Endodermal cell (in vitro differentiated cells): Measurements from ENCODE around the gene GPS1. TPM values are rescaled to one million over a fixed set of nuclear protein-coding genes. Genes with fewer than 3 reads are reported as not detected.

Source experiments
- DNase-seq: peaks from one replicate; pipeline ENCODE4 v3.0.0-alpha.2; 2017
- H3K27ac ChIP-seq: 2 replicates; pipeline ENCODE4 v1.5.1; 2013; ENCODE audit warnings: mild to moderate bottlenecking, low read depth, low read length, moderate library complexity
- H3K27me3 ChIP-seq: 2 replicates; pipeline ENCODE4 v1.6.1; 2013; ENCODE audit warnings: mild to moderate bottlenecking, low read length, moderate library complexity; ENCODE audit not compliant: insufficient read depth, control insufficient read depth, poor library complexity, severe bottlenecking
- H3K36me3 ChIP-seq: 2 replicates; pipeline ENCODE4 v1.7.0; 2013; ENCODE audit warnings: mild to moderate bottlenecking, low read length, moderate library complexity; ENCODE audit not compliant: control insufficient read depth, insufficient read depth
- H3K4me1 ChIP-seq: one replicate; pipeline ENCODE4 v1.7.0; 2013; ENCODE audit warnings: low read length; ENCODE audit not compliant: control insufficient read depth, insufficient read depth
- H3K4me3 ChIP-seq: 2 replicates; pipeline ENCODE4 v1.5.1; 2013; ENCODE audit warnings: mild to moderate bottlenecking, low read length, moderate library complexity
- H3K9ac ChIP-seq: 2 replicates; pipeline ENCODE4 v1.6.1; 2013; ENCODE audit warnings: mild to moderate bottlenecking, low read length, moderate library complexity; ENCODE audit not compliant: poor library complexity, severe bottlenecking; ENCODE audit errors: extremely low read depth
- H3K9me3 ChIP-seq: 2 replicates; pipeline ENCODE4 v1.6.1; 2013; ENCODE audit warnings: mild to moderate bottlenecking, low read length, moderate library complexity; ENCODE audit not compliant: control insufficient read depth
- H3K27ac Mint-ChIP-seq: 2 replicates; pipeline ENCODE4 v1.8.0; 2020; ENCODE audit warnings: mixed read lengths
- H3K27me3 Mint-ChIP-seq: 2 replicates; pipeline ENCODE4 v1.8.0; 2021; ENCODE audit warnings: mild to moderate bottlenecking, mixed read lengths; ENCODE audit not compliant: insufficient read depth
- H3K36me3 Mint-ChIP-seq: 2 replicates; pipeline ENCODE4 v1.8.0; 2020; ENCODE audit warnings: low read depth, mixed read lengths
- H3K4me1 Mint-ChIP-seq: 2 replicates; pipeline ENCODE4 v1.8.0; 2020; ENCODE audit warnings: mixed read lengths
- H3K4me3 Mint-ChIP-seq: 2 replicates; pipeline ENCODE4 v1.8.0; 2020; ENCODE audit warnings: mild to moderate bottlenecking, moderate library complexity, mixed read lengths
- H3K9me3 Mint-ChIP-seq: 2 replicates; pipeline ENCODE4 v1.8.0; 2020; ENCODE audit warnings: mild to moderate bottlenecking, mixed read lengths
- WGBS, 2 experiments: methylation state at CpG; one replicate each; pipeline versions ENCODE4 v1.1.5 to v1.1.7; 2013; ENCODE audit warnings: missing lambda C conversion rate in 2 of 2, mixed read lengths in 1 of 2; ENCODE audit not compliant: insufficient coverage in 1 of 2, insufficient read length in 1 of 2; 5-methylcytosine and 5-hydroxymethylcytosine counted together
- total RNA-seq, 2 donors: library from RNA; stranded (reverse); fragmentation: NEBNext Ultra II Directional in 1 of 2; extraction: Animal tissue kit (Norgen Biotek cat#: 25700) in 1 of 2; gene quantifications; 2 replicates in 1 of 2; 3 replicates in 1 of 2; pipeline ENCODE4 v1.2.1, GENCODE V29; 2021
- TF ChIP-seq, protein P1 (sequence below): fragments of 200-600 bp; sonication (generic); conservative IDR thresholded peaks from 2 replicates; pipeline ENCODE4 v1.5.0; 2021; ENCODE audit warnings: antibody characterized with exemption, mild to moderate bottlenecking

GPS1 gene
- total RNA-seq, 2 donors from 2014 or later, result 152 to 153 TPM

DNA sequence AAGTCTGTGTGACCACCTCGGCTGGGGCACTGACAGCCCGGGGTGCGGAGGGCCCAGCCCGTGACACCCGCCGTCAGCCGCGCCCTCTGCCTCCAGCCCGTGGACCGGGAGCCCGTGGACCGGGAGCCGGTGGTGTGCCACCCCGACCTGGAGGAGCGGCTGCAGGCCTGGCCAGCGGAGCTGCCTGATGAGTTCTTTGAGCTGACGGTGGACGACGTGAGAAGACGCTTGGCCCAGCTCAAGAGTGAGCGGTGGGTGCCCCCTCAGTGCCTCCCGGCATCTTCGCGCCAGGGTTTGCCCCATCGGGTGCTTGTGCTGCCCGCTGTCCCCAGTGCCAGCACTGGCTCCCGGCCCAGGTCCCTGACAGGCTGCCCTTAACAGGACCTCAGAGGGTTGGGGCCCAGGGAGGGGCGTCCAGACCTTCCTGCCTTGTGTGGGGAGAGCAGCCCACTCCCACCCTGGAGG is 42.7 kb upstream of the GPS1 start:
- no peak overlapping the region for H3K4me3 Mint-ChIP-seq
- H3K4me1 Mint-ChIP-seq, result no peaks in the 10 kb centered on the region
- TF ChIP-seq, protein P1, sequence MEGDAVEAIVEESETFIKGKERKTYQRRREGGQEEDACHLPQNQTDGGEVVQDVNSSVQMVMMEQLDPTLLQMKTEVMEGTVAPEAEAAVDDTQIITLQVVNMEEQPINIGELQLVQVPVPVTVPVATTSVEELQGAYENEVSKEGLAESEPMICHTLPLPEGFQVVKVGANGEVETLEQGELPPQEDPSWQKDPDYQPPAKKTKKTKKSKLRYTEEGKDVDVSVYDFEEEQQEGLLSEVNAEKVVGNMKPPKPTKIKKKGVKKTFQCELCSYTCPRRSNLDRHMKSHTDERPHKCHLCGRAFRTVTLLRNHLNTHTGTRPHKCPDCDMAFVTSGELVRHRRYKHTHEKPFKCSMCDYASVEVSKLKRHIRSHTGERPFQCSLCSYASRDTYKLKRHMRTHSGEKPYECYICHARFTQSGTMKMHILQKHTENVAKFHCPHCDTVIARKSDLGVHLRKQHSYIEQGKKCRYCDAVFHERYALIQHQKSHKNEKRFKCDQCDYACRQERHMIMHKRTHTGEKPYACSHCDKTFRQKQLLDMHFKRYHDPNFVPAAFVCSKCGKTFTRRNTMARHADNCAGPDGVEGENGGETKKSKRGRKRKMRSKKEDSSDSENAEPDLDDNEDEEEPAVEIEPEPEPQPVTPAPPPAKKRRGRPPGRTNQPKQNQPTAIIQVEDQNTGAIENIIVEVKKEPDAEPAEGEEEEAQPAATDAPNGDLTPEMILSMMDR, result no peak
- no peaks in the 10 kb centered on the region for H3K36me3 Mint-ChIP-seq
- no peaks in the 10 kb centered on the region for H3K27me3 Mint-ChIP-seq
- H3K4me3 ChIP-seq, result no peak overlapping the region
- no peaks in the 10 kb centered on the region for H3K27me3 ChIP-seq
- H3K9me3 ChIP-seq, result no peaks in the 10 kb centered on the region
- H3K36me3 ChIP-seq, result no peaks in the 10 kb centered on the region
- H3K27ac Mint-ChIP-seq, result no peak overlapping the region
- no peak overlapping the region for H3K9ac ChIP-seq
- no peaks in the 10 kb centered on the region for H3K9me3 Mint-ChIP-seq
- DNase-seq, result no peak
- no peak overlapping the region for H3K27ac ChIP-seq
- no peaks in the 10 kb centered on the region for H3K4me1 ChIP-seq
- WGBS, 2 experiments, result 94 to 95% methylated on average over 18 to 28 of the region's 28 CpGs

DNA sequence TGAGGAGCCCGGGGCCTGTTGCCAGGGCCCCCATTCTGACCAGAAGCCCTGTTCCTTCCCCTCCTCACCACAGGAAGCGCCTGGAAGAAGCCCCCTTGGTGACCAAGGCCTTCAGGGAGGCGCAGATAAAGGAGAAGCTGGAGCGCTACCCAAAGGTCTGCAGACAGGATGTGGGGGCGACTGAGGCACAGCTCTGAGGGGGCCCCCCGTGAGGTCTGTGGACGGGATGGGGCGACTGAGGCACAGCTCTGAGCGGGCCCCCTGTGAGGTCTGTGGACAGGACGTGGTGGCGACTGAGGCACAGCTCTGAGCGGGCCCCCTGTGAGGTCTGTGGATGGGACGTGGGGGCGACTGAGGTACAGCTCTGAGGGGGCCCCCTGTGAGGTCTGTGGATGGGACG is 42.3 kb upstream of the GPS1 start:
- H3K36me3 ChIP-seq, result no peaks in the 10 kb centered on the region
- H3K4me1 Mint-ChIP-seq, result no peaks in the 10 kb centered on the region

DNA sequence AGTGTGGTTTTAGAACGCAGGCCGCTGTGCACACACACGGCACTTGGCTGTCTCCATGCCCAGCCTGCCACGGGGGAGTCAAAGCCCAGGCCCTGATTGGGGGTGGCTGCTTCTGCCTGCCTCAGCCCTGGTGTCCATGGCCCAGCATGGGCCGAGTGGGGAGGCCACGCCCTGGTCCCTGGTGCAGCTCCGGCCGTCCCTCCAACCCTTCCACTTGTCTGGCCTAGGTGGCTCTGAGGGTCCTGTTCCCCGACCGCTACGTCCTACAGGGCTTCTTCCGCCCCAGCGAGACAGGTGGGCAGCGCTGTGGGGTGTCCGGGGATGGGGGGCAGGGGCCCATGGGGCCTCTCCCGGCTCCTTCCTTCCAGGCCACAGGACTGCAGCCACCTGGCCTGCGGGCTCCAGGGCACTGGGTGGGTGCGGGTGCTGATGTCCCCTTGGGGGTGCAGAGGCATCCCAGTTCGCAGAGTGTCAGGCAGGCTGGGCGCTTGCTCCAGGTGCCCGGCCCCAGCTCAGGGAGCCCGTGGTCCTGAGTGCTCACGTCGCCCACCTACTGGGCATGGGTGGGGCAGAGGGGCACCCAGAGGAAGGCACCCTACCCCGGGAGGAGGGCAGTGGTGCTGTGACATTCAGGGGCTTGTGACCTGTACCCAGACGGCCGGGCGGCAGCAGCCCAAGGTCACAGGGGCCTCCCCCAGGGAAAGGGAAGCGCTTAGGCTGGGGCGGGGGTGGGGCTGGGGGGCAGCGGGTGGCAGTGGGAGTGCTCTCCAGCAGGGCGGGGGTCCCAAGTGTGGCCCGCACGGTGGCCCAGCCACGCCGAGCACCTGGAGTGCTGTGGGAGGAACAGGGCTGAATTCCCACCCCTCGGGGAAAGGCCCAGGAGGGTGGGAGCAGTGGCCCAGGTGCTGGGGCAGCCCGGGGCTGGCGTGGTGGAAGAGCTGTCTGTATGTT is 40.8 kb upstream of the GPS1 start:
- Histone ChIP-seq H3K27me3 (no peaks in the 10 kb centered on the region), H3K9ac (no peak overlapping the region), H3K36me3 (no peaks in the 10 kb centered on the region), H3K4me3 (no peak overlapping the region), H3K4me1 (no peaks in the 10 kb centered on the region), H3K9me3 (no peaks in the 10 kb centered on the region), H3K27ac (no peak overlapping the region)
- TF ChIP-seq, protein P1, result no peak
- H3K36me3 Mint-ChIP-seq, result no peaks in the 10 kb centered on the region
- H3K27ac Mint-ChIP-seq, result no peak overlapping the region
- no peaks in the 10 kb centered on the region for H3K4me1 Mint-ChIP-seq
- no peaks in the 10 kb centered on the region for H3K27me3 Mint-ChIP-seq
- no peak for DNase-seq
- H3K4me3 Mint-ChIP-seq, result no peak overlapping the region
- WGBS, 2 experiments, result 94 to 98% methylated on average over 16 to 39 of the region's 39 CpGs
- H3K9me3 Mint-ChIP-seq, result no peaks in the 10 kb centered on the region

More for the DNA sequence above, 42.3 kb upstream of the GPS1 start:
- no peak overlapping the region for H3K27ac ChIP-seq
- DNase-seq, result no peak
- Mint-ChIP-seq H3K27me3 (no peaks in the 10 kb centered on the region), H3K36me3 (no peaks in the 10 kb centered on the region), H3K4me3 (no peak overlapping the region), H3K9me3 (no peaks in the 10 kb centered on the region), H3K27ac (no peak overlapping the region)
- H3K9me3 ChIP-seq, result no peaks in the 10 kb centered on the region
- H3K27me3 ChIP-seq, result no peaks in the 10 kb centered on the region
- TF ChIP-seq, protein P1, result no peak
- 94 to 97% methylated on average over 6 to 15 of the region's 15 CpGs for WGBS, 2 experiments
- H3K4me1 ChIP-seq, result no peaks in the 10 kb centered on the region
- no peak overlapping the region for H3K9ac ChIP-seq
- H3K4me3 ChIP-seq, result no peak overlapping the region
